ENCODE data around the gene RXRA.

RXRA gene

GRCh38 chr9:134427153-134427782 lies 101.0 kb downstream of the RXRA start:
- Histone ChIP-seq H4K12ac (ENCODE audit: low read depth, low read length) (no peak overlapping the region), H3K4ac (ENCODE audit: low read depth, low read length) (no peak overlapping the region), H2BK12ac (ENCODE audit: low read length) (no peak overlapping the region), H2BK5ac (ENCODE audit: low read depth, low read length, poor library complexity) (no peak overlapping the region), H3K9me3 (ENCODE audit: insufficient read depth, low read depth, low read length) (no peaks in the 10 kb centered on the region), H3K18ac (ENCODE audit: low read length) (no peak overlapping the region), H2AFZ (ENCODE audit: insufficient read depth, low read length, poor library complexity) (no peak overlapping the region), H3K23ac (ENCODE audit: low read length) (no peak overlapping the region), H3K36me3 (ENCODE audit: control insufficient read depth in 1 of 2, insufficient read depth in 2 of 2, low read length in 2 of 2) (peaks cover 27 to 50% of the 10 kb centered on the region in 2 experiments), H3K14ac (ENCODE audit: low read length) (no peak overlapping the region), H2AK5ac (ENCODE audit: low read length) (no peak overlapping the region), H4K8ac (ENCODE audit: low read depth, low read length) (no peak overlapping the region), H4K91ac (ENCODE audit: low read depth, low read length) (no peak overlapping the region), H3K79me1 (ENCODE audit: low read length) (no peaks in the 10 kb centered on the region), H3K4me1 (ENCODE audit: control insufficient read depth in 1 of 2, insufficient read depth in 2 of 2, low read length in 2 of 2) (no peaks in the 10 kb centered on the region), H3K4me3 (ENCODE audit: low read depth, low read length) (no peak overlapping the region), H3K27ac (ENCODE audit: low read depth, low read length) (no peak overlapping the region), H3K9ac (ENCODE audit: low read length) (no peak overlapping the region), H2BK120ac (ENCODE audit: insufficient read depth, low read length, poor library complexity) (no peak overlapping the region), H3K27me3 (ENCODE audit: insufficient read depth, low read length) (no peaks in the 10 kb centered on the region), H3K4me2 (ENCODE audit: low read length) (no peak overlapping the region), H3K79me2 (ENCODE audit: control insufficient read depth, insufficient read depth, low read length, poor library complexity) (no peaks in the 10 kb centered on the region)
- WGBS (ENCODE audit: extremely low coverage, insufficient coverage, insufficient read length), result no CpG with 5 or more reads among the region's 24 CpGs
- DNase-seq, result no peak

DNA sequence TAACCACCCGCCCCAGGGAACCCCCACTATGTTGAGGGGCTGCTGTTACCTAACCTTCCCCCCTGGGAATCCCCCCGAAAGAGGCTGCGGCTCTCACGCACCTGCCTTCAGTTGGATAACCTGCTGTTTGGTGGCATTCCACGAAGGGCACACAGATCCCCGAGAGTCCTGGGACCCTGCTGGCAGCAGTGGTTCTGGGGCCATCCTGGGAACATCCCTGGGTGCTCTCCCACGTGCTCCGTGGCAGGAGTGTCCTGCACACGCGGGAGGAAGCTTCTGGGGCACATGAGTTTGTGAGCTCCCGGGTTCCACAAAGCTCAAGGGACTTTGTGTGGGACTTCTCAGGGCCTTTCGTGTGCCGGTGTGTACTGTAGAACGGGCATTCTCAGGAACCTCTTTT lies 102.3 kb downstream of the RXRA start:
- no peak overlapping the region for H3K23ac ChIP-seq (ENCODE audit: low read length)
- H3K4me1 ChIP-seq (ENCODE audit: control insufficient read depth in 1 of 2, insufficient read depth in 2 of 2, low read length in 2 of 2), result no peaks in the 10 kb centered on the region
- no peak overlapping the region for H2BK5ac ChIP-seq (ENCODE audit: low read depth, low read length, poor library complexity)
- H4K91ac ChIP-seq (ENCODE audit: low read depth, low read length), result no peak overlapping the region
- no CpG with 5 or more reads among the region's 14 CpGs for WGBS (ENCODE audit: extremely low coverage, insufficient coverage, insufficient read length)
- H2AFZ ChIP-seq (ENCODE audit: insufficient read depth, low read length, poor library complexity), result no peak overlapping the region
- no peaks in the 10 kb centered on the region for H3K79me1 ChIP-seq (ENCODE audit: low read length)
- no peak for DNase-seq
- no peak overlapping the region for H4K12ac ChIP-seq (ENCODE audit: low read depth, low read length)
- no peaks in the 10 kb centered on the region for H3K79me2 ChIP-seq (ENCODE audit: control insufficient read depth, insufficient read depth, low read length, poor library complexity)
- H3K14ac ChIP-seq (ENCODE audit: low read length), result no peak overlapping the region
- H3K9ac ChIP-seq (ENCODE audit: low read length), result no peak overlapping the region
- H3K18ac ChIP-seq (ENCODE audit: low read length), result no peak overlapping the region
- no peak overlapping the region for H2BK12ac ChIP-seq (ENCODE audit: low read length)
- H3K27ac ChIP-seq (ENCODE audit: low read depth, low read length), result no peak overlapping the region
- H3K4ac ChIP-seq (ENCODE audit: low read depth, low read length), result no peak overlapping the region
- H3K4me2 ChIP-seq (ENCODE audit: low read length), result no peak overlapping the region
- no peak overlapping the region for H3K4me3 ChIP-seq (ENCODE audit: low read depth, low read length)
- no peak overlapping the region for H4K8ac ChIP-seq (ENCODE audit: low read depth, low read length)
- H3K36me3 ChIP-seq (ENCODE audit: control insufficient read depth in 1 of 2, insufficient read depth in 2 of 2, low read length in 2 of 2), result peaks cover 28 to 46% of the 10 kb centered on the region in 2 experiments
- H2BK120ac ChIP-seq (ENCODE audit: insufficient read depth, low read length, poor library complexity), result no peak overlapping the region
- H2AK5ac ChIP-seq (ENCODE audit: low read length), result no peak overlapping the region
- H3K9me3 ChIP-seq (ENCODE audit: insufficient read depth, low read depth, low read length), result no peaks in the 10 kb centered on the region
- no peaks in the 10 kb centered on the region for H3K27me3 ChIP-seq (ENCODE audit: insufficient read depth, low read length)

- H3K4me1 ChIP-seq (ENCODE audit: control insufficient read depth in 1 of 2, insufficient read depth in 2 of 2, low read length in 2 of 2), result no peaks in the 10 kb centered on the region
- H3K23ac ChIP-seq (ENCODE audit: low read length), result no peak overlapping the region
- H3K4me2 ChIP-seq (ENCODE audit: low read length), result no peak overlapping the region
- DNase-seq, result no peak
- H3K79me1 ChIP-seq (ENCODE audit: low read length), result no peaks in the 10 kb centered on the region
- peaks cover 29 to 46% of the 10 kb centered on the region in 2 experiments for H3K36me3 ChIP-seq (ENCODE audit: control insufficient read depth in 1 of 2, insufficient read depth in 2 of 2, low read length in 2 of 2)
- no peak overlapping the region for H2AK5ac ChIP-seq (ENCODE audit: low read length)
- no peak overlapping the region for H2BK120ac ChIP-seq (ENCODE audit: insufficient read depth, low read length, poor library complexity)
- H3K9ac ChIP-seq (ENCODE audit: low read length), result no peak overlapping the region
- no peak overlapping the region for H3K27ac ChIP-seq (ENCODE audit: low read depth, low read length)
- H3K9me3 ChIP-seq (ENCODE audit: insufficient read depth, low read depth, low read length), result no peaks in the 10 kb centered on the region
- no peak overlapping the region for H3K4ac ChIP-seq (ENCODE audit: low read depth, low read length)
- no peak overlapping the region for H2BK12ac ChIP-seq (ENCODE audit: low read length)
- H3K4me3 ChIP-seq (ENCODE audit: low read depth, low read length), result no peak overlapping the region
- H2BK5ac ChIP-seq (ENCODE audit: low read depth, low read length, poor library complexity), result no peak overlapping the region
- H2AFZ ChIP-seq (ENCODE audit: insufficient read depth, low read length, poor library complexity), result no peak overlapping the region
- no peak overlapping the region for H4K12ac ChIP-seq (ENCODE audit: low read depth, low read length)
- H3K18ac ChIP-seq (ENCODE audit: low read length), result no peak overlapping the region
- no CpG with 5 or more reads among the region's 20 CpGs for WGBS (ENCODE audit: extremely low coverage, insufficient coverage, insufficient read length)
- no peak overlapping the region for H4K91ac ChIP-seq (ENCODE audit: low read depth, low read length)
- no peak overlapping the region for H3K14ac ChIP-seq (ENCODE audit: low read length)
- H3K27me3 ChIP-seq (ENCODE audit: insufficient read depth, low read length), result no peaks in the 10 kb centered on the region
- H3K79me2 ChIP-seq (ENCODE audit: control insufficient read depth, insufficient read depth, low read length, poor library complexity), result no peaks in the 10 kb centered on the region
- no peak overlapping the region for H4K8ac ChIP-seq (ENCODE audit: low read depth, low read length)
Observed at GRCh38 chr9:134429007-134429406, 102.8 kb downstream of the RXRA start.

DNA sequence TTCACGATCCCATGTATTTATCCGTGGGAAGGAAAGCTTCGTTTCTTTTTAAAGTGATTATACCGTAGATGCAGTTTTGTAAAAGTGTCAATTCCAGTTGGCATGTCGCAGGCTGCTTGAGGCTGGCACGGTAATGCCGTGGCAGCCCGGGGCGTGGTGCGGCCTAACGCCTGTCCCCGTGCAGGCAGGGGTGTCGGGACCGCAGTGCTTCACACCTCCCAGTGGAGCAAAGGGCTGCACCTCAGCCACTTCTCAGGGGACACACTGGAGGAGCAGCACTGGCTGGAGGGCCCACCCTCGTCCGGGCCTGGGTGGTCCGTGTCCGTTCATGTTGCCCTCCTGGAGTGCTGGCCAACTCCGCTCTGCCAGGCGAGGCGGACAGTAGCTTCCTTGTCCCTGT lies 103.2 kb downstream of the RXRA start:
- no peaks in the 10 kb centered on the region for H3K79me1 ChIP-seq (ENCODE audit: low read length)

More for the DNA sequence above, 103.2 kb downstream of the RXRA start:
- H2BK5ac ChIP-seq (ENCODE audit: low read depth, low read length, poor library complexity), result no peak overlapping the region
- no peaks in the 10 kb centered on the region for H3K4me1 ChIP-seq (ENCODE audit: control insufficient read depth in 1 of 2, insufficient read depth in 2 of 2, low read length in 2 of 2)
- no peak overlapping the region for H2AFZ ChIP-seq (ENCODE audit: insufficient read depth, low read length, poor library complexity)
- H2BK12ac ChIP-seq (ENCODE audit: low read length), result no peak overlapping the region
- H4K91ac ChIP-seq (ENCODE audit: low read depth, low read length), result no peak overlapping the region
- no peak overlapping the region for H4K8ac ChIP-seq (ENCODE audit: low read depth, low read length)
- no peaks in the 10 kb centered on the region for H3K79me2 ChIP-seq (ENCODE audit: control insufficient read depth, insufficient read depth, low read length, poor library complexity)
- no peak overlapping the region for H2BK120ac ChIP-seq (ENCODE audit: insufficient read depth, low read length, poor library complexity)
- no peak overlapping the region for H2AK5ac ChIP-seq (ENCODE audit: low read length)
- WGBS (ENCODE audit: extremely low coverage, insufficient coverage, insufficient read length), result no CpG with 5 or more reads among the region's 21 CpGs
- no peak overlapping the region for H3K4me2 ChIP-seq (ENCODE audit: low read length)
- H3K23ac ChIP-seq (ENCODE audit: low read length), result no peak overlapping the region
- no peak overlapping the region for H3K4me3 ChIP-seq (ENCODE audit: low read depth, low read length)
- DNase-seq, result no peak
- no peak overlapping the region for H3K18ac ChIP-seq (ENCODE audit: low read length)
- H3K27me3 ChIP-seq (ENCODE audit: insufficient read depth, low read length), result no peaks in the 10 kb centered on the region
- H3K27ac ChIP-seq (ENCODE audit: low read depth, low read length), result no peak overlapping the region
- H3K4ac ChIP-seq (ENCODE audit: low read depth, low read length), result no peak overlapping the region
- peaks cover 33 to 50% of the 10 kb centered on the region in 2 experiments for H3K36me3 ChIP-seq (ENCODE audit: control insufficient read depth in 1 of 2, insufficient read depth in 2 of 2, low read length in 2 of 2)
- H3K9ac ChIP-seq (ENCODE audit: low read length), result no peak overlapping the region
- no peak overlapping the region for H3K14ac ChIP-seq (ENCODE audit: low read length)
- H4K12ac ChIP-seq (ENCODE audit: low read depth, low read length), result no peak overlapping the region
- H3K9me3 ChIP-seq (ENCODE audit: insufficient read depth, low read depth, low read length), result no peaks in the 10 kb centered on the region

Measured in trophoblast cell (in vitro differentiated cells and primary cell).